HG02759 (cell line): ENCODE data around the gene FTSJ3.
"Not testable (repeated sequence)": the region's sequence is repeated elsewhere in the genome, so short reads cannot be mapped to it uniquely, and the experiment has no call there.

Experiments used
- ATAC-seq: cut with Tn5 transposase; IDR thresholded peaks from one replicate; pipeline ENCODE4 v1.9.1; 2021; ENCODE audit warnings: mild to moderate bottlenecking, moderate library complexity; ENCODE audit not compliant: unreplicated experiment

FTSJ3 gene

GRCh38 chr17:63843910-63844677, 16.6 kb upstream of the FTSJ3 start:
- ATAC-seq = no peak

GRCh38 chr17:63843387-63843888, 16.0 kb upstream of the FTSJ3 start:
- not testable (repeated sequence) for ATAC-seq

GRCh38 chr17:63842540-63843386, 15.3 kb upstream of the FTSJ3 start, which contains the start of gene SMARCD2:
SMARCD2 (minus strand) TSS chr17:63842685; CDS start chr17:63842674, 11 bp downstream.
- ATAC-seq = peak; percentile 81

GRCh38 chr17:63842173-63842539, 14.7 kb upstream of the FTSJ3 start:
- peak; percentile 32 for ATAC-seq

- ATAC-seq = no peak
Measured at GRCh38 chr17:63841350-63842172, 14.1 kb upstream of the FTSJ3 start.

GRCh38 chr17:63840591-63841349, 13.3 kb upstream of the FTSJ3 start:
- no peak for ATAC-seq

GRCh38 chr17:63838631-63839171, 11.2 kb upstream of the FTSJ3 start:
- no peak for ATAC-seq

GRCh38 chr17:63837962-63838600, 10.6 kb upstream of the FTSJ3 start:
- ATAC-seq = no peak

GRCh38 chr17:63837480-63837879, 10.0 kb upstream of the FTSJ3 start:
- no peak for ATAC-seq

GRCh38 chr17:63836811-63837210, 9.3 kb upstream of the FTSJ3 start:
- no peak for ATAC-seq

GRCh38 chr17:63835167-63835720, 7.8 kb upstream of the FTSJ3 start:
- no peak for ATAC-seq

- peak; percentile 67 for ATAC-seq
Measured at GRCh38 chr17:63834431-63835166, 7.1 kb upstream of the FTSJ3 start.

GRCh38 chr17:63833741-63834373, 6.4 kb upstream of the FTSJ3 start:
- no peak for ATAC-seq

- no peak for ATAC-seq
Measured at GRCh38 chr17:63833026-63833740, 5.7 kb upstream of the FTSJ3 start.

- no peak for ATAC-seq
Measured at GRCh38 chr17:63832455-63832854, 5.0 kb upstream of the FTSJ3 start.

GRCh38 chr17:63832014-63832413, 4.6 kb upstream of the FTSJ3 start:
- ATAC-seq = no peak

- ATAC-seq = no peak
Measured at GRCh38 chr17:63831505-63831904, 4.0 kb upstream of the FTSJ3 start.
